Smooth muscle cell (in vitro differentiated cells): Measurements from ENCODE around the gene OPALIN. TPM values are rescaled to one million over a fixed set of nuclear protein-coding genes. Genes with fewer than 3 reads are reported as not detected.

Experiments used
- DNase-seq: peaks from one replicate; lab custom pipeline; 2025; ENCODE audit not compliant: unreplicated experiment; lab: John Stamatoyannopoulos, UW
- H2AFZ ChIP-seq: fragments of 200-600 bp; sonication (generic); 2 replicates; pipeline ENCODE4 v1.6.0; 2016; ENCODE audit warnings: antibody characterized with exemption, low read depth, mild to moderate bottlenecking
- H3F3A ChIP-seq: fragments of 200-600 bp; sonication (generic); 2 replicates; pipeline ENCODE4 v1.6.0; 2017; ENCODE audit warnings: antibody characterized with exemption, low read depth
- H3K27ac ChIP-seq: fragments of 200-600 bp; sonication (generic); 2 replicates; pipeline ENCODE4 v1.5.1; 2016; ENCODE audit warnings: low read depth, mild to moderate bottlenecking
- H3K27me3 ChIP-seq: fragments of 200-600 bp; sonication (generic); 2 replicates; pipeline ENCODE4 v1.6.1; 2016; ENCODE audit warnings: low read depth, mild to moderate bottlenecking
- H3K36me3 ChIP-seq: fragments of 200-600 bp; sonication (generic); 2 replicates; pipeline ENCODE4 v1.5.1; 2016; ENCODE audit warnings: low read depth
- H3K4me1 ChIP-seq: fragments of 200-600 bp; sonication (generic); 2 replicates; pipeline ENCODE4 v1.5.1; 2016; ENCODE audit warnings: low read depth
- H3K4me2 ChIP-seq: fragments of 200-600 bp; sonication (generic); 2 replicates; pipeline ENCODE4 v1.6.0; 2016; ENCODE audit warnings: mild to moderate bottlenecking
- H3K4me3 ChIP-seq: fragments of 200-600 bp; sonication (generic); 2 replicates; pipeline ENCODE4 v1.5.1; 2016; ENCODE audit warnings: mild to moderate bottlenecking
- H3K79me2 ChIP-seq: fragments of 200-600 bp; sonication (generic); 2 replicates; pipeline ENCODE4 v1.6.0; 2016; ENCODE audit warnings: low read depth, mild to moderate bottlenecking
- H3K9ac ChIP-seq: fragments of 200-600 bp; sonication (generic); 2 replicates; pipeline ENCODE4 v1.6.0; 2016; ENCODE audit warnings: low read depth
- H3K9me3 ChIP-seq: fragments of 200-600 bp; sonication (generic); replicated peaks from 2 replicates; pipeline ENCODE4 v1.5.1; 2016; ENCODE audit warnings: low read depth
- H4K20me1 ChIP-seq: fragments of 200-600 bp; sonication (generic); 2 replicates; pipeline ENCODE4 v1.6.0; 2016; ENCODE audit warnings: low read depth
- WGBS: methylation state at CpG from one replicate; pipeline ENCODE4 v1.1.7; 2016; ENCODE audit warnings: low lambda C conversion rate; 5-methylcytosine and 5-hydroxymethylcytosine counted together
- polyA plus RNA-seq: library from polyadenylated mRNA; unstranded; fragments of >200 nt; fragmentation: Nextera tagmentation; extraction: Ambion mirVana; gene quantifications from 2 replicates; pipeline ENCODE4 v1.2.1, GENCODE V29; 2016
- total RNA-seq: library from RNA; depleted of rRNA; stranded (reverse); fragments of >200 nt; gene quantifications from 2 replicates; pipeline ENCODE4 v1.2.3, GENCODE V29; 2014
- TF ChIP-seq, protein P1 (sequence below): fragments of 200-600 bp; sonication (generic); IDR thresholded peaks from 2 replicates; pipeline ENCODE4 v1.5.1; 2017; ENCODE audit warnings: borderline replicate concordance, mild to moderate bottlenecking, antibody characterized with exemption; ENCODE audit not compliant: insufficient read depth, poor library complexity, severe bottlenecking

Gene OPALIN
- total and polyA plus RNA-seq, 2 experiments from 2014 or later: not detected

DNA sequence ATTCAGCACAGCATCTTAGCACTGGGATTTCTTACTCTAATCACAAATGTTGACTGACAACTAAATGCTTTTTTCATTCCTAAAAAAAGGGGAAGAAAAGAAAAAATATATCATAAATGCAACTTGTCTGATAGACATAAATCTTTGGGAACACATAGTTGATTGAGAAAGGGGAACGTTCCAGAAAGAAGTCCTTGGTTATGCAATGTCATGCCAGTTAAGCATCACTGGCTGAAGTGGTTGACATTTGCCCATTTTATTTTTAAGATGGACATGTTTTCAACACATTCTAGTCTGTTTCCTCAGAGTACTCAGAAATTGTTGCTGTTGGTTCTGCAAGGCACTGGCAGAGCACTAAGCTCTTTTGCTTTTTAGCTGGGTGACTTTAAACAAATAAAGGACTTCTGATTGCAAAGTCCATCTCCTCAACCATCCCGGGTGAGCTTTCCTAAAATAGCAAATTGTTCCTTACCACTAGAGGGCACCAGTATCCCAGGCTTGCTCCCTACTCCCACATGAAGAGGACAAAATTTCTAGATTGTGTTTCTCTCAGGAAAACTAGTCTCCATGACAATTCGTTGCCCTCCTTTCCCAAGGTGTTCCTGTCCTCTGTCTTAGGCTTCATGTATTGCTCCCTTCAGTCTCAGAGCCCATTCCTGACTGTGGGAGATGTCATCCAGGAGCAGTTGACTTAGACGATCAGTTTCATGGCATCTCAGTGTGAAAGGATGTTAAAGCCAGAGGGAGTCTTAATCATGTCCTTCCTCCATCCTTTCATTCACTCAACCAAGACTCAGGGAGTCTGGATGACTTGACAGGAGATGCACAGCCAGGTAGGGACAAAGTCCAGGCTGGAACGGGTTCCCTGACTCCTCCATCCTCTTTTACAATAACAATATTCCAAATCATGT is 23.9 kb downstream of the OPALIN start:
- TF ChIP-seq, protein P1, sequence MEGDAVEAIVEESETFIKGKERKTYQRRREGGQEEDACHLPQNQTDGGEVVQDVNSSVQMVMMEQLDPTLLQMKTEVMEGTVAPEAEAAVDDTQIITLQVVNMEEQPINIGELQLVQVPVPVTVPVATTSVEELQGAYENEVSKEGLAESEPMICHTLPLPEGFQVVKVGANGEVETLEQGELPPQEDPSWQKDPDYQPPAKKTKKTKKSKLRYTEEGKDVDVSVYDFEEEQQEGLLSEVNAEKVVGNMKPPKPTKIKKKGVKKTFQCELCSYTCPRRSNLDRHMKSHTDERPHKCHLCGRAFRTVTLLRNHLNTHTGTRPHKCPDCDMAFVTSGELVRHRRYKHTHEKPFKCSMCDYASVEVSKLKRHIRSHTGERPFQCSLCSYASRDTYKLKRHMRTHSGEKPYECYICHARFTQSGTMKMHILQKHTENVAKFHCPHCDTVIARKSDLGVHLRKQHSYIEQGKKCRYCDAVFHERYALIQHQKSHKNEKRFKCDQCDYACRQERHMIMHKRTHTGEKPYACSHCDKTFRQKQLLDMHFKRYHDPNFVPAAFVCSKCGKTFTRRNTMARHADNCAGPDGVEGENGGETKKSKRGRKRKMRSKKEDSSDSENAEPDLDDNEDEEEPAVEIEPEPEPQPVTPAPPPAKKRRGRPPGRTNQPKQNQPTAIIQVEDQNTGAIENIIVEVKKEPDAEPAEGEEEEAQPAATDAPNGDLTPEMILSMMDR: peak; percentile 82
- no peak for DNase-seq
- H3K79me2 ChIP-seq: no peaks in the 10 kb centered on the region
- no peaks in the 10 kb centered on the region for H3K9me3 ChIP-seq
- no peak overlapping the region for H3K4me3 ChIP-seq
- WGBS: 47% methylated on average over 5 of the region's 5 CpGs
- no peak overlapping the region for H3K4me2 ChIP-seq
- H3F3A ChIP-seq: no peaks in the 10 kb centered on the region
- peaks cover 4% of the 10 kb centered on the region for H3K27me3 ChIP-seq
- no peak overlapping the region for H2AFZ ChIP-seq
- H3K4me1 ChIP-seq: peaks cover 14% of the 10 kb centered on the region
- H3K36me3 ChIP-seq: no peaks in the 10 kb centered on the region
- no peak overlapping the region for H3K9ac ChIP-seq
- no peaks in the 10 kb centered on the region for H4K20me1 ChIP-seq
- no peak overlapping the region for H3K27ac ChIP-seq

DNA sequence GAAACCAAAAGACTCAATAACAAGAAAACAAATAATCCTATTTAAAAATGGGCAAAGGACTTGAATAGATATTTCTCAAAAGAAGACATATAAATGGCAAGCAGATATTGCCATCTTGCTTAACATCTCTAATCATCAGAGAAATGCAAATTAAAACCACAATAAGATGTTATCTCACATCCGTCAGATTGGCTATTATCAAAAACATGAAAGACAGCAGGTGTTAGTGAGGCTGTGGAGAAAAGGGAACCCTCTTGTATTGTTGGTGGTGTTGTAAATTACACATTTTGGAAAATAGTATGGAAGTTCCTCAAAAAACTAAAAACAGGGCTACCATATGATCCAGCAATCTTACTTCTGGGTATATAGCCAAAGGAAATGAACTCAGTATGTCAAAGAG is 25.7 kb downstream of the OPALIN start:
- Histone ChIP-seq H3K9ac (no peak overlapping the region), H3K9me3 (no peaks in the 10 kb centered on the region), H3K4me3 (no peak overlapping the region), H2AFZ (no peak overlapping the region), H3K4me2 (no peak overlapping the region), H3K27me3 (peaks cover 4% of the 10 kb centered on the region), H3K36me3 (no peaks in the 10 kb centered on the region), H3K79me2 (no peaks in the 10 kb centered on the region), H3K27ac (no peak overlapping the region), H3K4me1 (no peaks in the 10 kb centered on the region), H4K20me1 (no peaks in the 10 kb centered on the region), H3F3A (no peaks in the 10 kb centered on the region)
- WGBS: 67% methylated on average over 1 of the region's 1 CpG
- TF ChIP-seq, protein P1: no peak
- no peak for DNase-seq

DNA sequence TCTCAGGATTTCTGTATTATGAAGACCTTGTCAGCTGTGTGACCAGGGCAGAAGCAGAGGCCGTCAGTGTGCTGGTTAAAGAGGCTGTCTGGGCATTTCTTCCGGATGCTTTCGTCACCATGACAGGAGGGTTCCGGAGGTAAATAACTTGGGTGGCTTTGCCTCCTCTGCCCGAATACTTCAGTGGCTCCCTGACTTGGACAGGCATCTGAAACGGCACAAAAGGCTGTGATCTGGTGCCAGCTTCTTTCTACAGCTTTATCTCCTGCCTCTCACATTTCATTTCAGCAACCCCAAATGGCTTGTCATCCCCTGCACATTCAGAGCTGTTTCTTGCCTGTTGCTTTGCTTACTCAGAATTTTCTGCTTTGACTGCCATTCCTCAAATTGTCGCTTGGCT is 31.3 kb downstream of the OPALIN start:
- no peaks in the 10 kb centered on the region for H3K9me3 ChIP-seq
- H3K79me2 ChIP-seq: no peaks in the 10 kb centered on the region
- H4K20me1 ChIP-seq: no peaks in the 10 kb centered on the region
- H3F3A ChIP-seq: no peaks in the 10 kb centered on the region
- no peak overlapping the region for H2AFZ ChIP-seq
- TF ChIP-seq, protein P1: no peak
- DNase-seq: no peak
- no peak overlapping the region for H3K9ac ChIP-seq
- H3K36me3 ChIP-seq: no peaks in the 10 kb centered on the region
- 97% methylated on average over 7 of the region's 7 CpGs for WGBS
- H3K4me3 ChIP-seq: no peak overlapping the region
- peaks cover 9% of the 10 kb centered on the region for H3K27me3 ChIP-seq
- no peak overlapping the region for H3K4me2 ChIP-seq
- H3K4me1 ChIP-seq: no peaks in the 10 kb centered on the region
- H3K27ac ChIP-seq: no peak overlapping the region
